Measurements from ENCODE around the gene SCAPER.
"Not testable (repeated sequence)": the region's sequence is repeated elsewhere in the genome, so short reads cannot be mapped to it uniquely, and the experiment has no call there.

SCAPER gene

DNA sequence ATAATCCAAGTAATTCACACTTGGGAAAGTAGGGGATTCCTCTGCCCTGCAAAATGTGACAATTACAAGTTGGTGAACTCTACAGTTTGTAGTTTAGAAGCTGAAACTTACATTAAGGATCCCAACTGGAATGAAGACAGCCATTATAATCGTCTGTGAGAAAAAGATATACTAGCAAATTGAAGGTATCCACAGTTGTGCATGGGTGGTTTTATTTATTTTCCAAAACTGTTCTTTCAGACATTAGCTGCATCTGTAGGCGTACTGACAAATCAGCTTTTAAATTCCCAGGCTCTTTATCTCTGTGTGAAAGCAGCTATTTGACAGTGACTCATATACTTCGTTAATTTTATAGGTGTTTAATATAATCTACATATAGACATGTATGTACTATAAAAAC is 581.1 kb downstream of the SCAPER start:
- no peak for DNase-seq (ENCODE audit: low read depth in 3 of 3)

DNA sequence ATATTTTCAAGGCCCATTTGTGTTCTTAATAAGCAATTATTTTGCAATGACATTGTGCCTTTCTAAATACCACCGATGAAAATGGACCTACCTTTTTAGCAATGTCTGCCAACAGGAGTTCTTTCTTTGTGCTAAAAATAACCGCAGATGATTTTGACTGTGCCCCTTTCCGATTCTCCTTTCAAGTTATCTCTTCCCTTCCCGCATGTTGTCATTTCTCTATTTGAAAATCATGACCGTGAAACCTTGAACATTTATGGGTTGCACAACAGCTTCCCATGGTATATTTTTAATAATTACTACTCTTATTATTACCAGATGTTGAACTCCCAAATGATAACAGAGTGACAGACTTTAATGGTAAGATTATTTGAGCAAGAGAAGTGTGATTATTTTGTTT is 583.5 kb downstream of the SCAPER start:
- no peak for DNase-seq (ENCODE audit: low read depth in 3 of 3)

DNA sequence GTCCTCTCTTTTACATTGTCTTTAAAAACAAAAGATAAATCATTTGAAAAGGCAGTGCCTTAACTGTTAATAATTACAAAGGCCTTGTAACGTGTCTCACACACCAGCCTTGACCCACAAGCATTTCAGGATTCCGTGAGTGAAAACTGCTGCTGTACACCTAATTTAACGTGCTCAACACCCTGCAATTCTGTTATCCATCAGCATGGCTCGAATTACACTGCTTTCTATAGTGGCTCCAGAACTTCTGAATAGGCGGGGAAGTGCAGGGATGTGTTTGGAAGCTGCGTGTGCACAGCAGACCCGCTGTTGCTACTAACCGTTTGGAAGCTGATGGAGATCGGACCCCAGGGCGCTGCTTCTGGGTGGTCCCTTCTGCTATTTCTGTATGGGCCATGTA is 584.0 kb downstream of the SCAPER start:
- DNase-seq (ENCODE audit: low read depth in 3 of 3), result no peak

DNA sequence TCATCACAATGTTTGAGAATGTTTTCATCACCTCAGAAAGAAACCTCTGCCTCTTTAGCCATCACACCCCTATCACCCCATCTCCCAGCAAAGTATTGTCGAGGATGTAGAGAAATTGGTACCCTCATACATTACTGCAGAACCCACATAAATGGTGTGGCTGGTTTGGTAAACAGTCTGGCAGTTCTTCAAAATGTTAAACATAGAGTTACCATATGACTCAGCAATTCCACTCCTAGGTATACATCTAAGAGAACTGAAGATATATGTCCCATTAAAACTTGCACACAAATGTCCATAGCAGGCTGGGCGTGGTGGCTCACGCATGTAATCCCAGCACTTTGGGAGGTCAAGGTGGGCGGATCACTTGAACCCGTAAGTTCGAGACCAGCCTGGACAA is 585.1 kb downstream of the SCAPER start:
- DNase-seq (ENCODE audit: low read depth in 3 of 3), result no peak

DNA sequence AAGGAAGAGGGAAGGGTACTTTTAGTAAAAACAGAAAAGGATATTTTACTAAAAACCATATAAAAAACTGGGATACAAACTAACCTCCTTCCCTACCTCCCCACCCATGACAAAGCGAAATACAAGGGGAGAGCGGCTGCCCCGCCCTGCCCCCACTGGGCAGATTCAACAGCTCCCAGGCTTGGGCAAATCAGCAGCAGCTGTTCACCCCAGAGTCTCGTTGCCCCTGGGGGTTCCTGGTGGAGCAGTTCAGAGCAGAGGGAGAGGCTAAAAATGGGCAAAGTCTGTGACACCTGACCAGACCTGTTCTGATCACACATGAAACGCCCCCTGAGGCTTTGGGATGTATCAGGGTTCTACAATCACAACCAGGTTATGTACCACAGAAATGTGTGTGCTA is 591.4 kb downstream of the SCAPER start:
- no peak for DNase-seq (ENCODE audit: low read depth in 3 of 3)

DNA sequence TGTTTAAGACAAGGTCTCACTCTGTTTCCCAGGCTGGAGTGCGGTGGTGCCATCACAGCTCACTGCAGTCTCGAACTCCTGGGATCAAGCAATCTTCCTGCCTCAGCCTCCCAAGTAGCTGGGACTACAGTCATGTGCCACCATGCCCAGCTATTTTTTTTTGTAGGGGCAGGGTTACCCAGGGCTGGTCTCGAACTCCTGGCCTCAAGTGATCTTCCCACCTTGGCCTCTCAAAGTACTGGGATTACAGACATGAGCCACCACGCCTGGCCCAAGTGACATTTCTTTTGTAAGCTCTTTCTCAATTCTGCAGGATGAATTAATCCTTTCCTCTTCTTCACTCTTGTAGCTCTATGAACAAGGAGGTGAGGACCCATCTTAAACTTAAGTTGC is 592.0 kb downstream of the SCAPER start:
- DNase-seq (ENCODE audit: low read depth in 3 of 3), result not testable (repeated sequence)

DNA sequence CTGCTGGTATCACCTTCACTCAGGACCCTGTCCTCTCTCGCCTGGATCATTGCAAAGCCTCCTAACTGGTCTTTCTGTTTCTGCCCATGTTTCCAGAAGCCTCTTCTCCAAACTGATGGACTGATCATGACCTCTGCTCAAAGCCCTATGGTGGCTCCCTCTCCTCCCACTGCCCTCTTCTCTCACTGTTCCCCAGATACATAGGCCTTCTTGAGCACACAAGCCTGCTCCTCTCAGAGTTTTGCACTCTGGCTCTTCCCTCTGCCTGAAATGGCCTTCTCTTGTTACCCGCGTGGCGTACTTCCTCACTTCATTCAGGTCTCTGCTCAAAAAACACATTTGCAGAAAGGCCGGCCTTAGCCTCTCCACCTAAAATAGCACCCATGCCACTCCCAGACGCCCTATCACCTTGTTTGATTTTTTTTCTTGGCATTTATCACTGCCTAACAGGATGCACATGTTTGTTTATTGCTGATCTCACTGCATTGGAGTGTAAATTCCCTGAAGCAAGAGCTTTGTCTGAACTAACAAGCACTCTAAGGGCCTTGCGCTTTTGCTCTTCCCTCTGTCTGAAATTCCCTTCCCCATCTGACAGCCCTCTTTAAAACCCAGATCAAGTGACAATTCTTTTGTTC is 592.5 kb downstream of the SCAPER start:
- no peak for DNase-seq (ENCODE audit: low read depth in 3 of 3)

DNA sequence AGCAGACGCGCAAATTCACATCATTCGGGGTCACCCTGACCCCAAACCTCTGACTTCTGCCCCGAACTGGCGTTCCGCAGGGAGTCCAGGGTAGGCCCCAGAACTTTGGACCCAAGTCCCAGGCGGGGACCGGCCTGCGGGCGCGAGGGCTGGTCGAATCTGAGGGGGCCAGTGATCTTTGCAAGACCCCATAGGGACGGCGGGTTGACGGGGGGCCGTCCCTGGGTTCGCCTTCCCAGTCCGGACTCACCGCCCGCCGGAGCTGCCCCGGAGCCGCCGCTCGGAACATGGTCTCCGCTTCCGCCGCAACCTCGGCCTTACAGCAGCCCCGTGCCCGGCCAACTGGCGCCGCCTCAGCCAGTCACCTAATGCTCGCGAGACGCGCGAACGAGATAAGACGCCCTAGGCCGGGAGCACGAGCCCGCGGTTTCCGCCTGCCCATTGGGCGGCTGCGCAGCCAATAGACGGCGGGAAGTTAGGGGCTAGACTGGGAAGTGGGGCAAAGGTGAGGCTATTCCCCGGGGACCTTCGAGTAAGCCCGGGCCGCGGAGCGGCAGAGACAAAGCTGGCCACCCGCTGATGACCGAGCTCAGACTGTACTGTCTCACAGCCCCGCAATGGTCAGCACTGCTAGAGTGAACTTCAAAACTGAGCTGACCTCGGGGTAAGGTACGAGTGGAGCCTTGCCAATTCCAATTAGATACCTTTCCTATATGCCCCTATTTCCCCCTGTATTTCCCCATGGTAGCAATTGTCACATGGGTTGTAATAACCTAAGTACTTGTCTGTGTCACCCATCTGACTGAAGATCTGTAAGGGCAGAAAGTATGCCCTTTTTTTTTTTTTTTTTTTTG is 593.8 kb downstream of the SCAPER start, which contains the start of gene ETFA:
Gene ETFA, minus strand, starts transcription at position 370 of the 854 bp plus-strand sequence. Its CDS starts 81 bp downstream, at position 289.
- peak; percentile 77 to 87 (median 85) for DNase-seq (ENCODE audit: low read depth in 3 of 3)

DNA sequence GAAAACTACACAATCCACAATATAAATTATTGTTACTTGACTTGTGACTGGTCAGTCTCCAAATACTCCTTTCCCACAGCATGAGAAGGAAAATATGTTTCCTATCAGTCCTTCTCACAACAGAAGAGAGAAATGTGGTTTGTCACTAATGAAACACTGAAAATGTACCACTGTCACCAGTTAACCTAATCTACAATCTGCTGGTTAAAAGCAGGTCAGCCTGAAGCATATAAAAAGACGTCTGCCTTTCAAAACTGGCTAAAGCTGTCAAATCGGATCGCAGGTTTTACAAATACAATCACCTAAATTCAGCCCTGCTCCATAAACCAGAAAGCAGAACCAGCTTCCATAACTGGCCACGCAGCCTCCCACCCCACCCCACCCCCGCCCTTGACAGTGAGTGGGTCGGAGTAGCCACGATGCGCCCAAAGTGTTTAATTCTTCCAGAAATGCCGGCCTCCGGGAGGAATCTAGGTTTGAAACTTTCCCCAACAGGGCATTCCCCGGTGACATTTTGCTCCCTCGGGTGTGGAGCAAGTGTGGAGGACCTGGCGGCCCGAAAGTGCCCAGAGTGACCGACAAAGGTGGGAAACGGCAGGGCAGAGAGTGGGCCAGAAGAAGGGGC is 594.6 kb downstream of the SCAPER start:
- DNase-seq (ENCODE audit: low read depth in 3 of 3), result no peak

DNA sequence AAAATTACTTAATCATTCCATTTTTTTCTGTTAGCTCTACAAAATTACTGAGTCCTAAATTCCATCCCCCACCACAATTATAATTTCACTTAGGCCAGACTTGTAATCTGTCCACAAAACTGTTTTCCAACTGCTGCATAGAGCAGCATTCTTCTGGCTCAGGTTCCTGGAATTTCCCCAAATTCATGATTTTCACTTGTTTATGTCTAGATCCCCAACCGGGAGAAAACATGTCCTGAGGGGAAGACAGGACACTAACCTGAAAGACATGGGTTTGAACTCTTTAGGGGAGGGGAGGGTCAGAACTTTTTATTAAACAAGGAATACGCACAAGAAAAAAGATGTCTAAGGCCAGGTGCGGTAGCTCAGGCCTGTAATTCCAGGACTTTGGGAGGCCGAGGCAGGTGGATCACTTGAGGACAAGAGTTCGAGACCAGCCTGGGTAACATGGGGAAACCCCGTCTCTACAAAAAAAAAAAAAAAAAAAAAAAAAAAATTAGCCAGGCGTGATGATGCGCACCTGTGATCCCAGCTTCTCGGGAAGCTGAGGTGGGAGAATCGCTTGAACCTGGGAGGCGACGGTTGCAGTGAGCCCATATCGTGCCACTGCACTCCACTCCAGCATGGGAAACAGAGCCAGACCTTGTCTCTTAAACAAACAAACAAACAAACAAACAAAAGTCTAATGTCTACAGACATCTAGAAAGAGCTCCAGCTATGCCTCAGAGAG is 595.4 kb downstream of the SCAPER start:
- no peak for DNase-seq (ENCODE audit: low read depth in 3 of 3)

DNA sequence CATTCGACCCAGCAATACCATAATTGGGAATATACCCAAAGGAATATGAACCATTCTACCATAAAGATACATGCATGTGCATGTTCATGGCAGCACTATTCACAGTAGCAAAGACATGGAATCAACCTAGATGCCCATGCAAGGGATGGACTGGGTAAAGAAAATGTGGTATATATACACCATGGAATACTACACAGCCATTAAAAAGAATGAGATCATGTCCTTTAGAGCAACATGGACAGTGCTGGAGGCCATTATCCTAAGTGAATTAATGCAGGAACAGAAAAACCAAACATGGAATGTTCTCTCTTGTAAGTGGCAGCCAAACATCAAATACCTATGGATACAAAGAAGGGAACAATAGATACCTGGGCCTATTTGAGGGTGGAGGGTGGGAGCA is 601.2 kb downstream of the SCAPER start:
- no peak for DNase-seq (ENCODE audit: low read depth in 3 of 3)

DNA sequence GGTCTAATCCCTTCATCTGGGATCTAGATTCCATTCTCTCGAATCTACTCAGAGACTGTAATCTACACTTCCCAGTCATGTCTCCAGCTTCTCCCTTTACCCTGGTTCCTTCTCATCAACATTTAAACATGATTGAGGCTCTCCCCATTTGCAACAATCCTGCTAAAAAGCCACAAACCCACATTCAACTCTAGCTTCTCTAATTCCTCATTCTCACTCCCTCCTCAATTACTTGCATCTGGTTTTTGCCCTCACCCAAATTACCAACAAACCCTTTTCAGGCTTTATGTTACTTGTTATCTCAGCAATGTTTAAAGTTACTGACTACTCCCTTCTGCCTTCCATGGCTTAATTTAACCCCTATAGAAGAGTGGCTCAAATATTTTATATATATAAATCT is 605.4 kb downstream of the SCAPER start:
- no peak for DNase-seq (ENCODE audit: low read depth in 3 of 3)

DNA sequence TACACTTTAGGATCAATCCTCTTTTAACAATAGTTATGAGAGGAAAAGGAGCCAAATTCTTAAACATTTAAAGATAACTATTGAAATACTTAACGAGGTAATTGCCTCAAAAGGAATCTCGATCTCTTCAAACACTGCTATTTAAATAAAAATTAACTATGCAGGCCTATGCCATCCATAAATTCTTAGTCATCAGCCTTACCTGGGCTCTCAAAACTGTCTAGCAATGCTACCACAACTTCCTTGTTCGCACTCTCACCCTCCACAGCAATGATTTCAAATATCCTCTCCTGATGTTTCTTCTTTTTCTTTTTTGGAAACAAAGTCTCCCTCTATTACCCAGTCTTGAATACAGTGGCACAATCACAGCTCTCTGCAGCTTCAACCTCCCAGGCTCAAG is 606.2 kb downstream of the SCAPER start:
- DNase-seq (ENCODE audit: low read depth in 3 of 3), result no peak

DNA sequence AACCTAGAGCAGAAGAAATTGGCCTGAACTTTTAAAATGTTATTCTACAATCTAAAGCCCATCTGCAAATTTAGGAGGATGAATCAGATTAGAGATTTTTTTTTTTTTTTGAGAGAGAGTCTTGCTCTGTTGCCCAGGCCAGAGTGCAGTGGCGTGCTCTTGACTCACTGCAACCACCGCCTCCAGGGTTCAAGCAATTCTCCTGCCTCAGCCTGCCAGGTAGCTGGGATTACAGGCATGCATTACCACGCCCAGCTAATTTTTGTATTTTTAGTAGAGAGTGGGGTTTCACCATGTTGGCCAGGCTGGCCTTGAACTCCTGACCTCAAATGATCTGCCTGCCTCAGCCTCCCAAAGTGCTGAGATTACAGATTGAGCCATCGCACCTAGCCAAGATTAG is 607.2 kb downstream of the SCAPER start:
- DNase-seq (ENCODE audit: low read depth in 3 of 3), result not testable (repeated sequence)

Measured in stimulated activated CD4-positive, alpha-beta T cell treated with anti-CD3 and anti-CD28 coated beads, TNF-alpha, amount 100 ng/mL, for 4 hours (primary cell).